CD14-positive monocyte (primary cell): ENCODE measurements around the gene SPRY4. TPM values are rescaled to one million over a fixed set of nuclear protein-coding genes. Genes with fewer than 3 reads are reported as not detected.
"Not testable (repeated sequence)": the region's sequence is repeated elsewhere in the genome, so short reads cannot be mapped to it uniquely, and the experiment has no call there.

Source experiments
- DNase-seq, 3 donors: peaks; one replicate each; pipeline ENCODE4 v3.0.0-alpha.2; 2011 to 2022
- H2AFZ ChIP-seq: 2 replicates; pipeline ENCODE4 v1.6.0; 2012; ENCODE audit warnings: mild to moderate bottlenecking, low read depth, low read length, inconsistent platforms; ENCODE audit not compliant: insufficient read depth, poor library complexity, severe bottlenecking
- H3K27ac ChIP-seq, 2 donors: 1 replicate in 1 of 2; 2 replicates in 1 of 2; pipeline ENCODE4 v1.5.1; 2012 to 2013; ENCODE audit warnings: low read length in 2 of 2, control low read depth in 1 of 2, inconsistent platforms in 1 of 2, low read depth in 1 of 2, mild to moderate bottlenecking in 1 of 2
- H3K27me3 ChIP-seq, 2 donors: one replicate each; pipeline versions ENCODE4 v1.6.0 to v1.6.1; 2011 to 2013; ENCODE audit warnings: low read length in 2 of 2; ENCODE audit not compliant: control insufficient read depth in 2 of 2, insufficient read depth in 2 of 2
- H3K36me3 ChIP-seq, 2 donors: replicated peaks in 1 of 2; 1 replicate in 1 of 2; 2 replicates in 1 of 2; pipeline versions ENCODE4 v1.5.1 to v1.6.1; 2012 to 2013; ENCODE audit warnings: low read length in 2 of 2, control low read depth in 1 of 2, inconsistent platforms in 1 of 2, mild to moderate bottlenecking in 1 of 2; ENCODE audit not compliant: insufficient read depth in 2 of 2, control insufficient read depth in 1 of 2
- H3K4me1 ChIP-seq, 2 donors: 1 replicate in 1 of 2; 2 replicates in 1 of 2; pipeline versions ENCODE4 v1.5.1 to v1.6.1; 2012 to 2013; ENCODE audit warnings: low read length in 2 of 2, control low read depth in 1 of 2, inconsistent platforms in 1 of 2, mild to moderate bottlenecking in 1 of 2, moderate library complexity in 1 of 2; ENCODE audit not compliant: insufficient read depth in 2 of 2, control insufficient read depth in 1 of 2
- H3K4me2 ChIP-seq: replicated peaks from 2 replicates; pipeline ENCODE3; 2012; ENCODE audit warnings: low read length, moderate library complexity, mild to moderate bottlenecking; ENCODE audit not compliant: poor library complexity, severe bottlenecking; ENCODE audit errors: extremely low read depth
- H3K4me3 ChIP-seq, 3 experiments: fragments of 200-600 bp in 1 of 3; sonication (generic) in 1 of 3; replicated peaks in 1 of 3; 1 replicate in 2 of 3; 2 replicates in 1 of 3; pipeline ENCODE4 v1.5.1; 2011 to 2013; ENCODE audit warnings: low read length in 3 of 3, mild to moderate bottlenecking in 3 of 3, control low read depth in 2 of 3, low read depth in 2 of 3, inconsistent platforms in 1 of 3, moderate library complexity in 1 of 3
- H3K79me2 ChIP-seq: 2 replicates; pipeline ENCODE4 v1.6.0; 2012; ENCODE audit warnings: mild to moderate bottlenecking, control low read depth, inconsistent platforms, low read length, moderate library complexity; ENCODE audit not compliant: insufficient read depth
- H3K9ac ChIP-seq: 2 replicates; pipeline ENCODE4 v1.6.0; 2017; ENCODE audit warnings: low read length, mild to moderate bottlenecking; ENCODE audit not compliant: insufficient read depth, poor library complexity, severe bottlenecking
- H3K9me3 ChIP-seq, 2 donors: replicated peaks in 1 of 2; 1 replicate in 1 of 2; 2 replicates in 1 of 2; pipeline versions ENCODE4 v1.5.1 to v1.6.1; 2012 to 2013; ENCODE audit warnings: low read length in 2 of 2, control low read depth in 1 of 2; ENCODE audit not compliant: control insufficient read depth in 1 of 2, insufficient read depth in 1 of 2
- H4K20me1 ChIP-seq: 2 replicates; pipeline ENCODE4 v1.6.0; 2012; ENCODE audit warnings: mild to moderate bottlenecking, low read length, control low read depth, moderate library complexity; ENCODE audit not compliant: insufficient read depth
- H3K27ac Mint-ChIP-seq, 7 donors: one replicate each; pipeline ENCODE4 v1.8.0; 2020; ENCODE audit warnings: mild to moderate bottlenecking in 7 of 7, mixed read lengths in 7 of 7, moderate library complexity in 6 of 7, inconsistent platforms in 2 of 7
- H3K27me3 Mint-ChIP-seq, 3 donors: one replicate each; pipeline ENCODE4 v1.8.0; 2021 to 2022; ENCODE audit warnings: low read depth in 3 of 3, mild to moderate bottlenecking in 3 of 3, mixed read lengths in 3 of 3, moderate library complexity in 3 of 3, inconsistent platforms in 1 of 3
- H3K36me3 Mint-ChIP-seq, 2 donors: one replicate each; pipeline ENCODE4 v1.8.0; 2020; ENCODE audit warnings: mixed read lengths in 2 of 2, inconsistent platforms in 1 of 2, mild to moderate bottlenecking in 1 of 2
- H3K4me1 Mint-ChIP-seq: one replicate; pipeline ENCODE4 v1.8.0; 2020; ENCODE audit warnings: mild to moderate bottlenecking, mixed read lengths
- H3K4me3 Mint-ChIP-seq, 2 donors: one replicate each; pipeline ENCODE4 v1.8.0; 2020; ENCODE audit warnings: mild to moderate bottlenecking in 2 of 2, mixed read lengths in 2 of 2, moderate library complexity in 1 of 2
- H3K9me3 Mint-ChIP-seq, 7 donors: one replicate each; pipeline ENCODE4 v1.8.0; 2020 to 2022; ENCODE audit warnings: mixed read lengths in 7 of 7, mild to moderate bottlenecking in 6 of 7, moderate library complexity in 6 of 7, inconsistent platforms in 2 of 7
- CTCF ChIP-seq: fragments of 200-600 bp; IDR thresholded peaks from one replicate; pipeline ENCODE4 v1.8.0; 2022; ENCODE audit warnings: antibody characterized with exemption, mild to moderate bottlenecking
- WGBS: methylation state at CpG from one replicate; pipeline ENCODE4 v1.1.5; 2013; ENCODE audit warnings: missing lambda C conversion rate; ENCODE audit not compliant: insufficient coverage; 5-methylcytosine and 5-hydroxymethylcytosine counted together
- intact Hi-C, 2 donors: fragments of 100-400 bp; cut with micrococcal nuclease; formaldehyde crosslinking; loops; one replicate each; pipeline versions ENCODE4 v1.15.0 to v1.15.1; 2023
- polyA plus RNA-seq, 3 donors: library from polyadenylated mRNA; depleted of rRNA in 1 of 3; unstranded in 2 of 3; stranded (reverse) in 1 of 3; fragments of 300-500 nt in 2 of 3; fragments of >200 nt in 1 of 3; fragmentation: Illumina TruSeq in 2 of 3; gene quantifications; 1 replicate in 2 of 3; 2 replicates in 1 of 3; pipeline ENCODE4 v1.2.3, GENCODE V29; 2012 to 2021

Gene SPRY4
- polyA plus RNA-seq, 3 donors: not detected

GRCh38 chr5:142264084-142264483 is 60.7 kb downstream of the SPRY4 start:
- intact Hi-C loops, H3K36me3 ChIP-seq, H3K4me1 ChIP-seq, H3K9ac ChIP-seq, H3K4me1 Mint-ChIP-seq, H4K20me1 ChIP-seq, H3K27ac ChIP-seq, H2AFZ ChIP-seq, H3K9me3 ChIP-seq, H3K4me2 ChIP-seq, H3K9me3 Mint-ChIP-seq, DNase-seq, H3K79me2 ChIP-seq, H3K36me3 Mint-ChIP-seq, H3K27me3 ChIP-seq, H3K27ac Mint-ChIP-seq, H3K4me3 Mint-ChIP-seq, H3K4me3 ChIP-seq: not testable (repeated sequence)
- no CpG with 5 or more reads among the region's 4 CpGs for whole genome bisulfite sequencing
- peaks cover 4 to 24% (median 8%) of the 10 kb centered on the region in 3 donors for H3K27me3 Mint-ChIP-seq

DNA sequence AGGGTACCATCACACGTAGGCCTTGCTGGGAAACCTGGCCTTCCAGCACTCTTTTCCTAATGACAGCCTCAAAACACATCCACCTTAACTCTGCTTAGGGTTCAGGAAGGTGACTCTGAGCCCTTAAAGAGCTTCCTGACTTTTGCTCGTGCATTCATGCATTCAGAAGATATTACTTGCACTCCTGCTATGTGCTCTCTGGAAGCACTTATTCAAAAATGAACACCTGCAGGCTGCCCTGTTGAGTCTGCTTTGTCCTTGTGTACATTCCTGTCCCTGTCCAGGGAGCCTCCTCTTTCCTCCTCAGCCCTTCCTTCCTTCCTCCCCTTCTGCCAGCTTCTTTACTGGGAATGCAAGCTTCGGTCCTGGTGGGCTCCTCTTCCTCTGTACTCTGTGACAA is 61.5 kb downstream of the SPRY4 start:
- intact Hi-C loops: no loop called here
- Histone ChIP-seq H4K20me1 (no peaks in the 10 kb centered on the region), H3K27me3 (peaks cover 0 to 2% of the 10 kb centered on the region in 2 donors), H3K4me1 (no peaks in the 10 kb centered on the region), H2AFZ (no peak overlapping the region), H3K9me3 (no peaks in the 10 kb centered on the region), H3K27ac (no peak overlapping the region), H3K36me3 (no peaks in the 10 kb centered on the region), H3K4me2 (no peak overlapping the region), H3K4me3 (no peak overlapping the region), H3K9ac (no peak overlapping the region), H3K79me2 (no peaks in the 10 kb centered on the region)
- Mint-ChIP-seq H3K36me3 (no peaks in the 10 kb centered on the region), H3K9me3 (peaks cover 0 to 9% (median 1%) of the 10 kb centered on the region in 7 donors), H3K4me3 (no peak overlapping the region), H3K27me3 (peaks cover 4 to 24% (median 8%) of the 10 kb centered on the region in 3 donors), H3K27ac (peak overlapping the region in 1 of 7 donors; percentile 55), H3K4me1 (no peaks in the 10 kb centered on the region)
- 83% methylated on average over 2 of the region's 3 CpGs for WGBS
- DNase-seq: no peak
- TF ChIP-seq CTCF: no peak
